MCF 10A (cell line): ENCODE data around the gene COPS9. TPM values are rescaled to one million over a fixed set of nuclear protein-coding genes. Genes with fewer than 3 reads are reported as not detected.

Source experiments
- BruUV-seq: library from RNA; stranded (reverse); fragments of 400-500 nt; replicated peaks from 2 replicates; lab custom pipeline; 2021; lab: Mats Ljungman, UMichigan
- CTCF ChIA-PET: fragments of 300-600 bp; sonication (Branson Sonifier 250); formaldehyde crosslinking; extraction: SDS; loops from one replicate; lab custom pipeline; 2021; ENCODE audit warnings: antibody characterized with exemption, inconsistent platforms; lab: Yijun Ruan, JAX
- POLR2A ChIA-PET: fragments of 300-600, 350-650 bp; sonication (Branson Sonifier 250); formaldehyde crosslinking; extraction: SDS; loops from one replicate; lab custom pipeline; 2020; ENCODE audit warnings: antibody characterized with exemption, inconsistent platforms; lab: Yijun Ruan, JAX
- DNase-seq: peaks from one replicate; pipeline ENCODE4 v3.0.0-alpha.2; 2018; ENCODE audit not compliant: unreplicated experiment
- H3K27ac Mint-ChIP-seq: one replicate; pipeline ENCODE4 v1.8.0; 2022; ENCODE audit warnings: mild to moderate bottlenecking, low read depth, mixed read lengths; ENCODE audit not compliant: unreplicated experiment
- H3K27me3 Mint-ChIP-seq: one replicate; pipeline ENCODE4 v1.8.0; 2022; ENCODE audit warnings: mixed read lengths; ENCODE audit not compliant: insufficient read depth, unreplicated experiment
- H3K36me3 Mint-ChIP-seq: one replicate; pipeline ENCODE4 v1.8.0; 2022; ENCODE audit warnings: mild to moderate bottlenecking, moderate library complexity, mixed read lengths; ENCODE audit not compliant: insufficient read depth, unreplicated experiment
- H3K4me1 Mint-ChIP-seq: one replicate; pipeline ENCODE4 v1.8.0; 2022; ENCODE audit warnings: mixed read lengths; ENCODE audit not compliant: insufficient read depth, unreplicated experiment
- H3K4me3 Mint-ChIP-seq: one replicate; pipeline ENCODE4 v1.8.0; 2022; ENCODE audit warnings: mild to moderate bottlenecking, moderate library complexity, mixed read lengths; ENCODE audit not compliant: unreplicated experiment
- H3K9me3 Mint-ChIP-seq: one replicate; pipeline ENCODE4 v1.8.0; 2022; ENCODE audit warnings: mixed read lengths; ENCODE audit not compliant: unreplicated experiment
- intact Hi-C: fragments of 100-400 bp; cut with micrococcal nuclease; formaldehyde crosslinking; loops from 2 replicates; pipeline ENCODE4 v1.14.1; 2022
- total RNA-seq: library from RNA; stranded (reverse); gene quantifications from 2 replicates; pipeline ENCODE4 v1.2.3, GENCODE V29; 2022
- TF ChIP-seq, protein P1 (sequence below): fragments of 200-600 bp; IDR thresholded peaks from one replicate; pipeline ENCODE4 v1.8.0; 2022; ENCODE audit warnings: antibody characterized with exemption, mild to moderate bottlenecking; ENCODE audit not compliant: unreplicated experiment

The COPS9 gene
- total RNA-seq, 1 experiment from 2014 or later = 146 TPM

DNA sequence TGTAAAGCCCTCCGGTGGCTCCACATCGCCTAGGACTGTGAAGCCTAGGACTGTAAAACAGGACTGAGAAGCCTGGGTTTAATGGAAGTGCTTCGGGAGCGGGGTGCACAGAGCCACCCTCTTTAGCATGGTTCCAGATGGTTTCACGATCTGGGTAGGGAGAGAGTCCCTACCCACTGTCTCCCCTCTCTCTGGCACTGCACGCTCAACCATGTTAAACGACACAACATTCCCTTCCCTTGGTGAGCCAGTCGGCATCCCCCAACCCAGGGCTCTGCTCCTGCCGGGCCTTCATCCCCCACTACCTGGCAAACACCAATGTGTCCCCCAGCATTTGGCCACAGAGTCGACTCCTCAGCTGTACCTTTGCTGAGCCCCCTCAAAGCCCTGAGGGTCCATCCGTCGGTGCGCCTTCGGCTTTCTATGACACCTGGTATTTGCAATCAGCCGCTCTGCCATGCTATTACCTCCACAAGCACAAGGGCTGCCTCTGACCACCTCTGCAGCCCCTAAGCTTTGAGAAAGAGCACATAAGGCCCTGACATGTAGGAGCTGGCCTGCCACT, 1.1 kb downstream of the COPS9 start:
- intact Hi-C loops = no loop called here
- CTCF ChIA-PET = interaction anchor here (0.5 to 1.0 kb wide), 8 partner anchors 8 to 85 kb away, joined by 3 to 4 read pairs (median 3); no protein-coding TSS in a partner anchor
- Mint-ChIP-seq H3K36me3 (peaks cover 38% of the 10 kb centered on the region), H3K27me3 (no peaks in the 10 kb centered on the region), H3K9me3 (no peaks in the 10 kb centered on the region), H3K27ac (peak overlapping the region; percentile 93), H3K4me3 (peak overlapping the region; percentile 91), H3K4me1 (peaks cover 17% of the 10 kb centered on the region)
- TF ChIP-seq, protein P1, sequence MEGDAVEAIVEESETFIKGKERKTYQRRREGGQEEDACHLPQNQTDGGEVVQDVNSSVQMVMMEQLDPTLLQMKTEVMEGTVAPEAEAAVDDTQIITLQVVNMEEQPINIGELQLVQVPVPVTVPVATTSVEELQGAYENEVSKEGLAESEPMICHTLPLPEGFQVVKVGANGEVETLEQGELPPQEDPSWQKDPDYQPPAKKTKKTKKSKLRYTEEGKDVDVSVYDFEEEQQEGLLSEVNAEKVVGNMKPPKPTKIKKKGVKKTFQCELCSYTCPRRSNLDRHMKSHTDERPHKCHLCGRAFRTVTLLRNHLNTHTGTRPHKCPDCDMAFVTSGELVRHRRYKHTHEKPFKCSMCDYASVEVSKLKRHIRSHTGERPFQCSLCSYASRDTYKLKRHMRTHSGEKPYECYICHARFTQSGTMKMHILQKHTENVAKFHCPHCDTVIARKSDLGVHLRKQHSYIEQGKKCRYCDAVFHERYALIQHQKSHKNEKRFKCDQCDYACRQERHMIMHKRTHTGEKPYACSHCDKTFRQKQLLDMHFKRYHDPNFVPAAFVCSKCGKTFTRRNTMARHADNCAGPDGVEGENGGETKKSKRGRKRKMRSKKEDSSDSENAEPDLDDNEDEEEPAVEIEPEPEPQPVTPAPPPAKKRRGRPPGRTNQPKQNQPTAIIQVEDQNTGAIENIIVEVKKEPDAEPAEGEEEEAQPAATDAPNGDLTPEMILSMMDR = no peak
- BruUV-seq = TSS peak; percentile 37
- no peak for DNase-seq
- POLR2A ChIA-PET = interaction anchor here (0.7 to 1.0 kb wide), 2 partner anchors 35 to 65 kb away, joined by 3 read pairs; no protein-coding TSS in a partner anchor

DNA sequence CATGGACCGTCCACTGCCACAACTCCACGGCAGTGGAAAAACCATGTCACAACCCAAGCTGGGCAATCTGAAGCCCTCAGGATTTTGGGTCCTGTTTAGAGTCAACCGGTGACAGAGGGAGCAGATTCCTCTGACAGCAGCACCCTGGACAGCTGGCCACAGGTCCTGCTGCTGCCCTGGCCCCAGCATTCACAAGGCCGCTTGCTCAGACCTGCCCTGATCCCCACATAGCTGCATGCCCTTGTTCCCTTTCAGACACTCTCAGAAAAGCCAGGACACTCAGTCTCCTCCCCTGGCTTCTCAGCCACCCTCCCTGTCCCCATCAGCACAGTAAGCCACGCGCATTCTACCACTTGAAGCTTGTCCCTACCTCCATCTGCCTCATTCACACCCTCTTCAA, 1.6 kb downstream of the COPS9 start:
- ChIA-PET POLR2A (no interaction called here), CTCF (interaction anchor here (0.6 to 1.0 kb wide), 4 partner anchors 9 to 73 kb away, joined by 3 read pairs; no protein-coding TSS in a partner anchor)
- Mint-ChIP-seq H3K27me3 (no peaks in the 10 kb centered on the region), H3K4me3 (peak overlapping the region; percentile 91), H3K4me1 (peaks cover 17% of the 10 kb centered on the region), H3K27ac (peak overlapping the region; percentile 93), H3K9me3 (no peaks in the 10 kb centered on the region), H3K36me3 (peaks cover 43% of the 10 kb centered on the region)
- TF ChIP-seq, protein P1 = no peak
- intact Hi-C loops = no loop called here
- no peak for DNase-seq
- BruUV-seq = no TSS peak

DNA sequence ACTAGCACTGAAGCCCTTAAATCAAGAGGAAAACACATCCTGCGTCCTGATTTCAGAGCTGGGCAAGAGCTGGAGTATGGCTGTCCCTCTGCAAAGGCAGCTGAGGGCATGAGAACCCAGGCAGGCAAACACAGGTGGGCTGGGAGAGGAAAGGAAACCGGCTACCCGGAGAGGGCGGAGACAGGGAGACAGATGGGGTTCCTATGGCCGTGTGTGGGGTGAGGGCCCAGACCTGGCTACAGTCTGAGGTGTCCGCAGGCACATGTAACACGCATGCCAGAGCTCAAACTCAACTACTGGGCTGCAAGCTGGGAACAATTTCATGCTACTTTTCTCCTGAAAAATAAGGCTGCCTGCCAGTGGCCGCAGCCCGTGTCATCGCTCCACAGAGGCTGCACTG, 2.7 kb downstream of the COPS9 start:
- ChIA-PET POLR2A (no interaction called here), CTCF (interaction anchor here (1.3 to 1.6 kb wide), 3 partner anchors 10 to 72 kb away, joined by 4 to 10 read pairs (median 6); no protein-coding TSS in a partner anchor)
- Mint-ChIP-seq H3K36me3 (peaks cover 43% of the 10 kb centered on the region), H3K4me3 (no peak overlapping the region), H3K9me3 (no peaks in the 10 kb centered on the region), H3K4me1 (peaks cover 13% of the 10 kb centered on the region), H3K27me3 (no peaks in the 10 kb centered on the region), H3K27ac (no peak overlapping the region)
- BruUV-seq = no TSS peak
- no peak for DNase-seq
- intact Hi-C loops = no loop called here
- TF ChIP-seq, protein P1 = no peak

DNA sequence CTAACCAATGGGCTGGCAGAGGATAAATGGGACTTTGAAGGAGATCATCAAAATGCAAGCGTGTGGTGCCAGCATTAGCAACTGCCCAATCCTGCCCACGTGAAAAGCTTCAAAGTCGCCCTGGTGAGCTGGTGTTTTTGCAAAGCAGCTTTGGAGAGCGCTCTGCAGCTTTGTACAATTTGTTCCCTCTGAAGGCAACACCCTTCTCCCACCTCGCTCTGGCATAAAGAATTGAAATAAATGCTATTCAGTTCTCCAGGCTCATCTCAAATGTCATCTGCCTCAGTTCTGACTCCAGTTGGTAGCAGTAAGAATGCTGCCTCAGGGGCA, 3.5 kb downstream of the COPS9 start:
- Mint-ChIP-seq H3K4me1 (peaks cover 12% of the 10 kb centered on the region), H3K36me3 (peaks cover 43% of the 10 kb centered on the region), H3K27ac (no peak overlapping the region), H3K9me3 (no peaks in the 10 kb centered on the region), H3K4me3 (no peak overlapping the region), H3K27me3 (no peaks in the 10 kb centered on the region)
- TF ChIP-seq, protein P1 = no peak
- no TSS peak for BruUV-seq
- no peak for DNase-seq
- ChIA-PET CTCF (interaction anchor here (1.3 to 1.6 kb wide), 3 partner anchors 11 to 72 kb away, joined by 4 to 10 read pairs (median 6); no protein-coding TSS in a partner anchor), POLR2A (no interaction called here)
- intact Hi-C loops = no loop called here
